ENCODE results near the gene UGT2B7. TPM values are rescaled to one million over a fixed set of nuclear protein-coding genes. Genes with fewer than 3 reads are reported as not detected.

Gene UGT2B7
- total and polyA plus RNA-seq, 2 donors (not counting 1 experiment from before 2014, with no cell fraction given) = not detected

DNA sequence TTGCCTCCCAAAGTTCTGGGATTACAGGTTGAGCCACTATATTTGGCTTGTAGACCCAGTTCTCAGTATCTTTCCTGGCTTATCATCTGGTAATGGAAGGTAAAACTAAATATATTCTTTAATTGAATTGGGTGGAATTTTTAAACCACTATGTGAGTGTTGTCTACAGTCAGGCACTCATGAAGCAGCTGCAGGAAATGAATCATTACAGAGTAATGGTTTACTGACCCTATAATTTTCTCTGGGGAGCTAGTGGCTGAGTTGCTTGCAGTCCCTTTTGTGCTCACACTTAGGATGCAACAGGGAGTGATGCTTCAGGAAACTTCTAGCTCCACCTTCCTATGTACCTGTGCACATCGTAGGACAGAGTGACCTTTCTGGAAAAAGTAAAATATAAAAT lies 4.1 kb upstream of the UGT2B7 start:
- no peaks in the 10 kb centered on the region for H3K4me1 ChIP-seq (ENCODE audit: control insufficient read depth, extremely low read depth, insufficient read depth, low read length)
- TF ChIP-seq EZH2 (IDR thresholded peaks at IDR 0.05; ENCODE audit: low read length, missing control alignments) = no peak
- TF ChIP-seq, protein P1, sequence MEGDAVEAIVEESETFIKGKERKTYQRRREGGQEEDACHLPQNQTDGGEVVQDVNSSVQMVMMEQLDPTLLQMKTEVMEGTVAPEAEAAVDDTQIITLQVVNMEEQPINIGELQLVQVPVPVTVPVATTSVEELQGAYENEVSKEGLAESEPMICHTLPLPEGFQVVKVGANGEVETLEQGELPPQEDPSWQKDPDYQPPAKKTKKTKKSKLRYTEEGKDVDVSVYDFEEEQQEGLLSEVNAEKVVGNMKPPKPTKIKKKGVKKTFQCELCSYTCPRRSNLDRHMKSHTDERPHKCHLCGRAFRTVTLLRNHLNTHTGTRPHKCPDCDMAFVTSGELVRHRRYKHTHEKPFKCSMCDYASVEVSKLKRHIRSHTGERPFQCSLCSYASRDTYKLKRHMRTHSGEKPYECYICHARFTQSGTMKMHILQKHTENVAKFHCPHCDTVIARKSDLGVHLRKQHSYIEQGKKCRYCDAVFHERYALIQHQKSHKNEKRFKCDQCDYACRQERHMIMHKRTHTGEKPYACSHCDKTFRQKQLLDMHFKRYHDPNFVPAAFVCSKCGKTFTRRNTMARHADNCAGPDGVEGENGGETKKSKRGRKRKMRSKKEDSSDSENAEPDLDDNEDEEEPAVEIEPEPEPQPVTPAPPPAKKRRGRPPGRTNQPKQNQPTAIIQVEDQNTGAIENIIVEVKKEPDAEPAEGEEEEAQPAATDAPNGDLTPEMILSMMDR (conservative IDR thresholded peaks at IDR 0.05 in 1 of 2, IDR thresholded peaks at IDR 0.05 in 1 of 2; ENCODE audit: low read depth in 1 of 2, low read length in 2 of 2) = no peak
- no peaks in the 10 kb centered on the region for H3K9me3 ChIP-seq (ENCODE audit: control insufficient read depth, insufficient read depth, low read depth, low read length)
- H3K36me3 ChIP-seq (ENCODE audit: control insufficient read depth, insufficient read depth, low read length) = no peaks in the 10 kb centered on the region
- no peak overlapping the region for H3K27ac ChIP-seq (ENCODE audit: insufficient read depth, low read length)
- H4K20me1 ChIP-seq (ENCODE audit: control insufficient read depth, extremely low read depth, insufficient read depth, low read length) = no peaks in the 10 kb centered on the region
- no peak overlapping the region for H3K4me2 ChIP-seq (ENCODE audit: extremely low read depth, insufficient read depth, low read length)
- H3K9ac ChIP-seq (ENCODE audit: insufficient read depth, low read length) = no peak overlapping the region
- no peaks in the 10 kb centered on the region for H3K79me2 ChIP-seq (ENCODE audit: control insufficient read depth, insufficient read depth, low read length)
- DNase-seq (ENCODE audit: low read depth in 2 of 2) = peak; percentile 4 to 84
- no peaks in the 10 kb centered on the region for H3K27me3 ChIP-seq (ENCODE audit: control insufficient read depth, insufficient read depth, low read length)
- no peak overlapping the region for H3K4me3 ChIP-seq (replicated peaks in 1 of 4; ENCODE audit: control extremely low read depth in 1 of 4, insufficient read depth in 1 of 4, low read depth in 3 of 4, low read length in 4 of 4)
- no peak overlapping the region for H2AFZ ChIP-seq (ENCODE audit: low read length)

DNA sequence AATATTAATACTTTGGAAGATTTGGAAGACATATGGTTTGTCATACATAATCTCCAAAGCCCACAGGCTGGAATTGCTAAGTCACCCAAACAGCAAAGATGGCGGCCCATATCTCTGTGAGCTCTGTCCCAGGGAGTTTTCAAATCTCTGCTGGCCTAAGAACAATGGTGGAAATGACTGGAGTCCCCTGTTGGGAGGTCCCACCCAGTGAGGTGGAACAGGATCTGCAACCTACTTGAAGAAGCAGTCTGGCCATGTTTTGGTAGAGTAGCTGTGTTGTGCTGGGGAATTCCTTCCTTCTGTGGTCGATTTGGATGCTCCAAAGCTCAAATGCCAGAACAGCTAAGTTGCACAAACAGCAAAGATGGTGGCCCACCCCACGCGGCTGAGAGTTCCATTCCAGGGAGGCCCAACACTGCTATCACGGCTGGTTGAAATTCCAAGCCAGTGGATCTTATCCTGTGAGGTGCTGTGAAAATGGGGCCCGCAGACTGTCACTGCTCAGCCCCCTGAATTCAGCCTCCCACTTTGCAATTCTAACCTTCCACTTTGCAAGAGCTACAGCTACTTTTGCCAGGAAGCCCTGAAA lies 3.2 kb upstream of the UGT2B7 start:
- no peak overlapping the region for H3K4me2 ChIP-seq (ENCODE audit: extremely low read depth, insufficient read depth, low read length)
- no peak overlapping the region for H3K27ac ChIP-seq (ENCODE audit: insufficient read depth, low read length)
- no peak for TF ChIP-seq EZH2 (IDR thresholded peaks at IDR 0.05; ENCODE audit: low read length, missing control alignments)
- TF ChIP-seq, protein P1 (conservative IDR thresholded peaks at IDR 0.05 in 1 of 2, IDR thresholded peaks at IDR 0.05 in 1 of 2; ENCODE audit: low read depth in 1 of 2, low read length in 2 of 2) = no peak
- no peaks in the 10 kb centered on the region for H3K9me3 ChIP-seq (ENCODE audit: control insufficient read depth, insufficient read depth, low read depth, low read length)
- no peaks in the 10 kb centered on the region for H3K27me3 ChIP-seq (ENCODE audit: control insufficient read depth, insufficient read depth, low read length)
- no peaks in the 10 kb centered on the region for H3K79me2 ChIP-seq (ENCODE audit: control insufficient read depth, insufficient read depth, low read length)
- peak in 1 of 2 donors; percentile 5 for DNase-seq (ENCODE audit: low read depth in 2 of 2)
- no peaks in the 10 kb centered on the region for H3K36me3 ChIP-seq (ENCODE audit: control insufficient read depth, insufficient read depth, low read length)
- H3K4me3 ChIP-seq (replicated peaks in 1 of 4; ENCODE audit: control extremely low read depth in 1 of 4, insufficient read depth in 1 of 4, low read depth in 3 of 4, low read length in 4 of 4) = no peak overlapping the region
- H3K9ac ChIP-seq (ENCODE audit: insufficient read depth, low read length) = no peak overlapping the region
- H4K20me1 ChIP-seq (ENCODE audit: control insufficient read depth, extremely low read depth, insufficient read depth, low read length) = no peaks in the 10 kb centered on the region
- no peaks in the 10 kb centered on the region for H3K4me1 ChIP-seq (ENCODE audit: control insufficient read depth, extremely low read depth, insufficient read depth, low read length)
- H2AFZ ChIP-seq (ENCODE audit: low read length) = no peak overlapping the region

DNA sequence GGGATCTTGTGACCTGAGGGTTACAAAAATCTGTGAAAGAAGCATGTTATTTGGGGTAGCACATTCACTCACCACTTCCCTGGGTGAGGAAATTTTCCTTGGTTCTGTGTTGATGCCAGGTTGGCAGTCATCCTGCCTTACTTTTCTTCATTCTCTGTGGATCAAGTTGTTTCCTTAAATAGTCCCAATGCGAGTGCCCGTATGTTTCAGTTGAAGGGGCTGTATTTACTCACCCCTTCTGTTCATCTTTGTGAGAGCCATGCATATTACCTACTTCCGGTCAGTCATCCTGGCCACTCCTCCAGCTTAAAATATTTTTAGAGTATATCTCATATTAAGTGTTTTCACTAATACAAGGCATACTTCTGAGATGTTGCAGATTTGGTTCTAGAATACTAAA lies 2.6 kb upstream of the UGT2B7 start:
- Histone ChIP-seq H3K27me3 (ENCODE audit: control insufficient read depth, insufficient read depth, low read length) (no peaks in the 10 kb centered on the region), H3K4me1 (ENCODE audit: control insufficient read depth, extremely low read depth, insufficient read depth, low read length) (no peaks in the 10 kb centered on the region), H2AFZ (ENCODE audit: low read length) (no peak overlapping the region), H3K4me2 (ENCODE audit: extremely low read depth, insufficient read depth, low read length) (no peak overlapping the region), H3K27ac (ENCODE audit: insufficient read depth, low read length) (no peak overlapping the region), H3K4me3 (replicated peaks in 1 of 4; ENCODE audit: control extremely low read depth in 1 of 4, insufficient read depth in 1 of 4, low read depth in 3 of 4, low read length in 4 of 4) (no peak overlapping the region), H3K36me3 (ENCODE audit: control insufficient read depth, insufficient read depth, low read length) (no peaks in the 10 kb centered on the region), H3K9me3 (ENCODE audit: control insufficient read depth, insufficient read depth, low read depth, low read length) (no peaks in the 10 kb centered on the region), H3K79me2 (ENCODE audit: control insufficient read depth, insufficient read depth, low read length) (no peaks in the 10 kb centered on the region), H4K20me1 (ENCODE audit: control insufficient read depth, extremely low read depth, insufficient read depth, low read length) (no peaks in the 10 kb centered on the region), H3K9ac (ENCODE audit: insufficient read depth, low read length) (no peak overlapping the region)
- TF ChIP-seq, protein P1 (conservative IDR thresholded peaks at IDR 0.05 in 1 of 2, IDR thresholded peaks at IDR 0.05 in 1 of 2; ENCODE audit: low read depth in 1 of 2, low read length in 2 of 2) = no peak
- no peak for TF ChIP-seq EZH2 (IDR thresholded peaks at IDR 0.05; ENCODE audit: low read length, missing control alignments)
- peak in 1 of 2 donors; percentile 4 for DNase-seq (ENCODE audit: low read depth in 2 of 2)

Measured in fibroblast of lung (primary cell).